Mammary epithelial cell (primary cell): Measurements from ENCODE around the gene PIANP.
"Not testable (repeated sequence)": the region's sequence is repeated elsewhere in the genome, so short reads cannot be mapped to it uniquely, and the experiment has no call there.

Experiments used
- EZH2 ChIP-seq: IDR thresholded peaks from 2 replicates; pipeline ENCODE4 v1.6.1; 2012; ENCODE audit warnings: low read length, inconsistent platforms, borderline replicate concordance
- TF ChIP-seq, protein P1 (sequence below), 2 donors: IDR thresholded peaks in 1 of 2; conservative IDR thresholded peaks in 1 of 2; 2 replicates each; pipeline ENCODE4 v1.5.1; 2011 to 2012; ENCODE audit warnings: inconsistent platforms in 2 of 2, low read length in 2 of 2, mild to moderate bottlenecking in 2 of 2, control low read depth in 1 of 2, low read depth in 1 of 2; ENCODE audit not compliant: insufficient read depth in 1 of 2; ENCODE audit errors: extremely low read depth in 1 of 2

DNA sequence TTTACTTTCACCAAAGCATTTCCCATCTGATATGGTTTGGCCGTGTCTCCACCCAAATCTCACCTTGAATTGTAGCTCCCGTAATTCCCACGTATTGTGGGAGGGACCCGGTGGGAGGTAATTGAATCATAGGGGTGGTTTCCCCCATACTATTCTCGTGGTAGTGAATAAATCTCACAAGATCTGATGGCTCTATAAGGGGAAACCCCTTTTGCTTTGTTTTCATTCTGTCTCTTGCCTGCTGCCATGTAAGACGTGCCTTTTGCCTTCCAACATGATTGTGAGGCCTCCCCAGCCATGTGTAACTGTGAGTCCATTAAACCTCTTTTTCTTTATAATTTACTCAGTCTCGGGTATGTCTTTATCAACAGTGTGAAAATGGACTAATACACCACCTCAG, 42.7 kb upstream of the PIANP start:
- TF ChIP-seq, protein P1, sequence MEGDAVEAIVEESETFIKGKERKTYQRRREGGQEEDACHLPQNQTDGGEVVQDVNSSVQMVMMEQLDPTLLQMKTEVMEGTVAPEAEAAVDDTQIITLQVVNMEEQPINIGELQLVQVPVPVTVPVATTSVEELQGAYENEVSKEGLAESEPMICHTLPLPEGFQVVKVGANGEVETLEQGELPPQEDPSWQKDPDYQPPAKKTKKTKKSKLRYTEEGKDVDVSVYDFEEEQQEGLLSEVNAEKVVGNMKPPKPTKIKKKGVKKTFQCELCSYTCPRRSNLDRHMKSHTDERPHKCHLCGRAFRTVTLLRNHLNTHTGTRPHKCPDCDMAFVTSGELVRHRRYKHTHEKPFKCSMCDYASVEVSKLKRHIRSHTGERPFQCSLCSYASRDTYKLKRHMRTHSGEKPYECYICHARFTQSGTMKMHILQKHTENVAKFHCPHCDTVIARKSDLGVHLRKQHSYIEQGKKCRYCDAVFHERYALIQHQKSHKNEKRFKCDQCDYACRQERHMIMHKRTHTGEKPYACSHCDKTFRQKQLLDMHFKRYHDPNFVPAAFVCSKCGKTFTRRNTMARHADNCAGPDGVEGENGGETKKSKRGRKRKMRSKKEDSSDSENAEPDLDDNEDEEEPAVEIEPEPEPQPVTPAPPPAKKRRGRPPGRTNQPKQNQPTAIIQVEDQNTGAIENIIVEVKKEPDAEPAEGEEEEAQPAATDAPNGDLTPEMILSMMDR (conservative IDR thresholded peaks at IDR 0.05 in 1 of 2, IDR thresholded peaks at IDR 0.05 in 1 of 2; ENCODE audit: extremely low read depth in 1 of 2, insufficient read depth in 1 of 2, low read depth in 1 of 2, low read length in 2 of 2), result not testable (repeated sequence)
- TF ChIP-seq EZH2, result not testable (repeated sequence)
